ENCODE measurements around the gene HMOX2.

HMOX2 gene

GRCh38 chr16:4525069-4525468 is 48.9 kb downstream of the HMOX2 start:
- DNase-seq (ENCODE audit: low spot score), result no peak

GRCh38 chr16:4525634-4526277 is 49.6 kb downstream of the HMOX2 start:
- DNase-seq (ENCODE audit: low spot score), result no peak

DNA sequence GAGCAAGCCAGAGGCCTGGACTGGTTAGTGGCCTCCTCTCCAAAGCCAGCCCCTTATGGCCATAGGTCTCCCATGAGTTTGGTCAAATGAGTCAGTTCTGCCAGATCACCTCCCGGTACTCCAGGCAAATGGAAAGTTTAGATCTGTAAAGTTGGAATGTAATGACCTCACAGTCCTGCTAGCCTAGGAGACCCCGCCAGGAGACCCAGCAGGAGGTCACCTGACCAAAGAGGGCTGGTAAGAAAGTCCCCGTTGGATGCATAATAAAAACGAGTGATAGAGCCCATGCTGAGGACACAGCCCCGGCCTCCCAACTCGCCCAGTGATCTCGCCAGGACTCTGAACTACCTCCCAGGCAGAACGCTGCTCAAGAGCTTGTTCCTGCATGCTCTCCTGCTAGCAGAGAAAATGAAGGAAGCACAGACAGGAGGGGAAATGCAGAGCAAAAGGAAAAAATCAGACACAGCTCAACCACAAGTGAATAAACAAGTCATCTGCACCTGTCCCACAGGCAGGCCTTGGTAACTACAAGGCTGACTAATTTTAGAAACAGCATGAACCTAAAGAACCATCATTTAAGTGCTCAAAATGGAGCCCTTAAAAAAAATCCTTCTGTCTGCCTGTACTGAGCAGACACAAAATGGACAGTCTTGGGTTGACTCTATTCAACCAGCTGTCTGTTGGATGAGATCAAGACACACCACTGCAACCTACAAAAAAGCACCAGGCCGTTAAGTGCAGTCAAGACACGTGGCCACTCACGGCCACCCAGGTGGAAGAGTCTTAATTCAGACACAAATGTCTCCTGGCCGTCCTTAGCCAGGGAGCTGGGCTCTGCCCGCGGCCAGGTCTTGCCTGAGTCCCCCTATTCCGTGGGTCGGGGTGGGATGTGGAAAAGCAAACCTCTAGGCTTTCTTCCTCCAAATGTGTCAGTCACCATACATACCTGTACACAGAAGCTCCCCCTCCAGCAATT is 53.2 kb downstream of the HMOX2 start:
- DNase-seq (ENCODE audit: low spot score), result no peak

- no peak for DNase-seq (ENCODE audit: low spot score)
These were observed 55.6 kb downstream of the HMOX2 start for GRCh38 chr16:4531811-4532210.

DNA sequence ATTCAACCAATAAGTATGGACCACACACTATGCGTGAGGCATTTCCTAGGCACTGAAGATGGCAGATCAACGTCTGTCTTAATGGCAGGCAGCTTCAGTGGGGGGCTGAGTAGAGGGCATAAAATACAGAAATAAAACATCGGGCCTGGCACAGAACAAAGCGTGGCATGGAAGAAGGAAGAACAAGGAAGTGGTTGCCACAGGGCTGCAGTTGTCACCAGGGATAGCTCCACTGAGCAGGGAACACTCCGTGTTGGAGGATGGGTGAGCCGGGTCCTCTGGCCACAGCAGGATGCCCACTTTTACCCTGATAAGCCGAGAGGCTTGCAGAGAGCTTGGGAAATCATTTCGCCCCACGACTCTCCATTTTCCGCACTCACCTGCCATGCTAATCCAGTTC is 56.0 kb downstream of the HMOX2 start:
- no peak for DNase-seq (ENCODE audit: low spot score)

DNA sequence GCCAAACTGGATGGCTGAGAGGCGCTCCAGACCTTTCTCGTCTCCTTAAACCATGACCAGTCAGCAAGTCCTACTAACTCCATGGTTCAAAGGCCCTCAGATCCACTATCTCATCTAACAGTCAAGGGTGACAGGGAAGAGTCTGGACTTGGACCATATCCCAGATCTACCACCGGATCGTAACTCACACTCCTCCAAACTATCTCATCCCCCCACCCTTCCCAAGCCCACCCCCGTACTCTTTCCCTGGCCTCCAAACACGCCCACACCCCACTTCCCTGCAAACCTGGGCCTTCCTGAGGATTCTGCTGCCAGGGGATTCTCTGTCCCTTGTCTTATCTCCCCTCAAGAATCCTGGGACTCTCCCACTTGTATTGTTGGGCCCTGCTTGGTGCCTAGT is 57.3 kb downstream of the HMOX2 start:
- DNase-seq (ENCODE audit: low spot score), result no peak

DNA sequence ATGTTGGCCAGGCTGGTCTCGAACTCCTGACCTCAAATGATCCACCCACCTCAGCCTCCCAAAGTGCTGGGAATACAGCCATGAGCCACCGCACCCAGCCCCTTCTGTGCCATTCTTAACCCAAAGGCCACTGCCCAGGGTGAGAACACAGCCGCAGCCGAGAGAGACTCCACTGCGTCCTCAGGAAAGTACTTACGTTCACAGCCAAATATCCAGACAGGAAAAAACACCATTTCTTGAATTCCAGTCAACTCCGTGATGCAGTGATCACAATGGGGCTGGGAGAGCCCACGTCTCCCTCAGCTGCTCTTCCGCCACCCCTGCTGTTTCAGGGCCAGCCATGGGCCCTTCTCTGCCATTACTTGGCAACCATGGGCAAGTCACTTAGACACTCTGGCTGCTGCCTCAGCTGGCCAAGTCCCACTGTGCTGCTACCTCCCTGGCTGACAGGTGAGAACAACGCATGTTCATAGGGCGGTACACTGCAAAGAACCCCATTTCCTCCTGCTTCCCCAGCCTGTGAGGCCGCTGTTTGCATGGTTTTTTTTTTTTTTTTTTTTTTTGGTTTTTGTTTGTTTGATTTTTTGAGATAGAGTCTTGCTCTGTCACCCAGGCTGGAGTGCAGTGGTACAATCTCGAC is 58.1 kb downstream of the HMOX2 start:
- DNase-seq (ENCODE audit: low spot score), result no peak

DNA sequence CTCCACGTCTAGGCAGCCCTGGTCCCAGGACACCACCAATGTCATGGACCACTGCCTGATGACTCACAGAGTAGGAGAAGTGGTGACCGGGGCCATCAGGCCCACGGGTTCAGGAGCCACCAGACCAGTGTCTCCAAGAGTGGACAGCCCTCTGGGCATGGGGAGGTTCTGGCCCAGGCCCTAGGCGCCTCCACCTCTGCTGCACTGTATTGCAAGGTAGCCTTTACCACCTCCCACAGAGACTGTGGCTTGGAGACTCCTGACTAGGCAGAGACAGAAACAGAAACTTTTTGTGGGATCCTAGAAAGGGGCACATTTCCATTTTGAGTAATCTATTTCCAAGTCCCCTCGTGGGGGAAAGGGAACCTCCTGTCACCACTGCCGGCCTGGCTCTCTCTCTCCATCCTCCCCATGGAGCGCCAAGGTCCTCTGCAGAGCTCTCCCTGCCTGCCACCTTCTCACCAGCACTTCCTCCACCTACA is 59.5 kb downstream of the HMOX2 start:
- no peak for DNase-seq (ENCODE audit: low spot score)

DNA sequence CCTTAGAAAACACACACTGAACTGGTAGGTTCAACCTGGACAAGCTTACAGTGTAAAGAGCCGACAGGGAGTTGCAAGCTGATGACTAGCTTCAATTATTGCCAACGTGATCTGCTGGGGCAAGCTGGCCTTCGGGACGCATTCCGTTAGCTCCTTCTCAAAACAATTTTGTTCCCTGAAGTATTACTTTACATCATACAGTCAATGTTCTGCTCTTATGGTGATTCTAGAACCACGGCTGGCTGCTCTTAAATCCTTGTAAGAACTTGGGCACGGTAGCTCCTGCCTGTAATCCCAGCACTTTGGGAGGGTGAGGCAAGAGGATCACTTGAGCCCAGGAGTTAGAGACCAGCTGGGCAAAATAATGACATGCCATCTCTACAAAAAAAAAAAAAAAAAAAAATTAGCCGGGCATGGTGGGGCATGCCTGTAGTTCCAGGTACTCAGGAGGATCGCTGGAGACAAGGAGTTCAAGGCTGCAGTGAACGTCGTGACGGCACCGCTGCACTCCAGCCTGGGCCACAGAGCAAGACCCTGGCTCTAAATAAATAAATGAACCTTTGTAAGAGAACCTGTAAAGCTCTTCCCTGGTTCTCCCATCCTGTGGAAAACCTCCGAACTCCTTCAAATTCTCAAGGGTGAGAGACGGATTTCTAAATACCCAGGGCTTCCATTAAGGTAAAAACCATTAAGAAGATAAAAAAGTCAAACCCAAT is 60.4 kb downstream of the HMOX2 start:
- DNase-seq (ENCODE audit: low spot score), result no peak

DNA sequence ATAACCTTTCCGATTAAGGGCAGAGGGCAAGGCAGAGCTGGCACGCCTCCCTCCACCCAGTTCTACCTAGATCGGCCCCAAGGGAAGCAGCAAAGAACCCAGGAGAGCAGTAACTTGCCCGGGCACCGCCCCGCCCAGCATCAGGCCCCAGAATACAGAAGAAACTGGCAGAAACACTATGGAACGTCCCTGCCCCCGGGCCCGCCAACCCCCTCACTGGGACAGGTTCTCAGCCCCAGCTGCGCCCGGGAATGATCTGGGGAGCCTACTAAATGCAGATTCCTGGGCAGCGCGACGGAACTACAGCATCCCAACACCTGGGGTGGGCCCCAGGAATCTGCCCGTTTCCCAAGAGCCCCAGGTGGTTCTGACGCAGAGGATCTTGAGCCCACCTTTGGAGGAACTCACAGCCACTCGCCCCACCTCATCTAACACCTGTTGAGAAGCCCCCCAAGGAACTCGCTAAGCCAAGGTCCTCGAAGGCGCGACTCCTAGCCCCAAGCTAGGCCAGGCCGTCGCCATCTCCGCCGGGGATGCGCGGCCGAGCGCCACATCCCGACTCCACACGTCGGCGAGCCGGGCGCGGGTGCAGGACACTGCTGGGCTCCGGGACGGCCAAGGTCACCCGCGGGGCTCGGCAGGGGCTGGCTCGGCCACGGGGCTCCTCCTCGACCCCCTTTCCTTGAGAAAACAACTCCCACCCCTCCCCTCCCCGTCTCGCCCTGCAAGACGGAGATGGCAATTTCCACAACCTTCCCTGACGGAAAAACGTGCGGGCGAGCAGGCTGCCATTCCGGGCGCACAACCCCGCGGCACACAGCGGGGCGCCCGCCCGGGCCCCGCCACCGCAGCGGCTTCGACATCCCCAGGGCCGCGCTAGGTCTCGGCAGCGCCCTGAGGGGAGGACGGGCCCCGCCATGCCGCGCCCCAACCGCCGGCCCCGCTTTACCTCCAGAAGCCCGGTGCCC is 61.5 kb downstream of the HMOX2 start:
- no peak for DNase-seq (ENCODE audit: low spot score)

- DNase-seq (ENCODE audit: low spot score), result peak; percentile 78
These were observed 62.4 kb downstream of the HMOX2 start, which contains the start of gene CDIP1 for GRCh38 chr16:4538350-4539235. CDIP1 (minus strand) TSS chr16:4538773; CDS start chr16:4514130, 24,643 bp downstream.

DNA sequence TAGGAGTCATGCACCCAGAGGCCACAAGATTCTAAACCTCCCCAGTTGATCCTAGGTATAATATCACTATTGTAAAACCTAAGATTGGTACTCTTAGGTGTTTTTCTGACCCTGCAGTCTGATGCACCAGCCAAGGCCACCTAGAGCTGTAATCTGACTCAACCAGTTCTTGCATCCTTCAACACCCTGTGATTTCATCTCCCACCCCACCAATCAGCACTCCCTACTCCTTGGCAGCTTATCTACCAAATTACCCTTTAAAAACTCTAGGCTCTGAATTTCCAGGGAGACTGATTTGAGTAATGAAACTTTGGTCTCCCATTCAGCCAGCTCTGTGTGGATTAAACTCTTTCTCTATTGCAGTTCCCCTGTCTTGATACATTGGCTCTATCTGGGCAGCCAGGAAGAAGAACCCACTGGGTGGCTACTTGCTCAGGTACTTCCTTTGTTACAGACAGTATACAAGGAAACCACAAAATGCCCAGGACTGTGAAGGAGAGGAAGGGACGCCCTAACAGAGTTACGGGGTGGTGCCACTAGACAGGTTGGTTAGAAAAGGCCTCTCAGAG is 63.6 kb downstream of the HMOX2 start:
- DNase-seq (ENCODE audit: low spot score), result no peak

- DNase-seq (ENCODE audit: low spot score), result no peak
These were observed 68.3 kb downstream of the HMOX2 start for GRCh38 chr16:4544473-4544872.

- no peak for DNase-seq (ENCODE audit: low spot score)
These were observed 71.9 kb downstream of the HMOX2 start for GRCh38 chr16:4548124-4548523.

GRCh38 chr16:4550591-4550990 is 74.4 kb downstream of the HMOX2 start:
- no peak for DNase-seq (ENCODE audit: low spot score)

DNA sequence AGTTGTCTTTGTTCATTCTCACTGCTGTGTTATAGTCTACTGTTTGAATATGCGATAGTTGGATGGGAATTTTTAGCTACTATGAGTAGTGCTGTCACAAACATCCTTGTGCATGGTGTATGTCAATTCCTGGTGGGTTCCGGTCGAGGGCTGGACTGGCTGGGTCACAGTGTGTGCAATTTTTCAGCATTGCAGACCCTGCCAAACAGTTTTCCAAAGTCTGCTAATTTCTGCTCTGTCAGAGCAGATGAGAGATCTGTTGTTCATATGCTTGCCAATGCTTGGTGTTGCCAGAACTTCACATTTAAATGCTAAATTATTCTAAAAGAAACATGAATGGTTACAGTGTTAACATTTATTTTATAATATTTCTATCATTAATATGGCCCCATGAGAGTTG is 76.3 kb downstream of the HMOX2 start:
- no peak for DNase-seq (ENCODE audit: low spot score)

DNA sequence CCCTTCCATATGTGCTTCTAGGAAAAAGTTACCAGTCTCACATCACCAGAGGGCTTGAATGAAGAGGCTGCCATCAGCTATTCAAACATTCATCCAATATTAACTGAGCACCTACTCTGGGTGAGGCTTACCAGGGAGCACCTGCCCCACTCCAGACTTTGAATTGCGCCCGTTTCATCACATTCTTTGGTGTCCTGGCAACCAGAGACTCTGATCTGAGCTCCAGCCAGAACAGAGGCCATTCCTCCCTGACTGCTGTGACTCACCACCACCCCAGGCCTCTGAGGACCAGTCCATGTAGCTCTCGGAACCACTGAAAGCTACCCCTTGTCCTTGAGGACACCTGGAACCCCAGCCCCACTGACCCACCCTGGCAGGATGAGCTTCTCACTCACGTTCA is 79.9 kb downstream of the HMOX2 start, which contains the start of gene C16orf96:
Gene C16orf96 (plus strand): TSS at position 229 of the 400 bp plus-strand sequence. CDS start 150 bp downstream, at position 379.
- DNase-seq (ENCODE audit: low spot score), result no peak

DNA sequence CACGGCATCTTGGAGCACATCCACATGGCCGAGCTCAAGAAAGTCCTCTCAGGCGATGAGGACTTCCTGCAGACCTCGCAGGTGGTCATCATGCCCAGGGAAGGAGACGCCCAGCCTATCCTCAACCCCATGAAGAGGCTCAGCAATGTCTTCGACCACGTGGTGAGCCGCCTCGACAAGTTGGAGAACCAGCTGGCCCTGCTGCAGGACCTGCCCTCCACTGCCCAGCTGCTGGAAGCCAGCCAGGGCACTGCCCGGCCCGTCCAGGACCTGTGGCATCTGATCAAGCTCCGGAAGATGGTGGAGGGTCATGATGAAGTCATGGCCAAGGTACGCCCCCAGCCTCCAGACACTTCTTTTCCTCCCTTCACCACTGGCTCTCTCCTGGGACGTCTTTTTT is 80.4 kb downstream of the HMOX2 start:
- no peak for DNase-seq (ENCODE audit: low spot score)

DNA sequence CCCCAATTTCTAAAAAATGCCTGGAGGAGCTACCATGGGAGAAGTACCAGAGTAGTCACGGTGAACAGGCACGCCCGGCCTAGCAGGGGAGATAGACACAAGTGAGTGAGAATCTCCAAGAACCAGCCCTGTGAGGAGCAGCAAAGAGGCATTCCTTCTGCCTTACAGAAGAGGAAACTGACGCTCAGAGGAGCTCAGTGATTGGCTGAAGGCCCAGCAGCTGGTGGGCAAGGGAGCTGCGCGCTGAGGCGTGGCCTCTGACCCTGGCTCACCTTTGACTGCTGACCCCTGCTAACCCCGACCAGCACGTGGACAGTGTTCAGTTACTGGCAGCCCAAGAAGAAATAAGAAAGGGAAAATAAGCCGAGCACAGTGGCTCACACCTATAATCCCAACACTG is 81.8 kb downstream of the HMOX2 start:
- no peak for DNase-seq (ENCODE audit: low spot score)
